ENCODE measurements around the gene TBL1X.

GRCh38 chrX:9730078-9730477 lies 265.2 kb downstream of the TBL1X start:
- TF ChIP-seq POLR2A (IDR thresholded peaks at IDR 0.05; ENCODE audit: low read depth), result no peak
- TF ChIP-seq, protein P1, sequence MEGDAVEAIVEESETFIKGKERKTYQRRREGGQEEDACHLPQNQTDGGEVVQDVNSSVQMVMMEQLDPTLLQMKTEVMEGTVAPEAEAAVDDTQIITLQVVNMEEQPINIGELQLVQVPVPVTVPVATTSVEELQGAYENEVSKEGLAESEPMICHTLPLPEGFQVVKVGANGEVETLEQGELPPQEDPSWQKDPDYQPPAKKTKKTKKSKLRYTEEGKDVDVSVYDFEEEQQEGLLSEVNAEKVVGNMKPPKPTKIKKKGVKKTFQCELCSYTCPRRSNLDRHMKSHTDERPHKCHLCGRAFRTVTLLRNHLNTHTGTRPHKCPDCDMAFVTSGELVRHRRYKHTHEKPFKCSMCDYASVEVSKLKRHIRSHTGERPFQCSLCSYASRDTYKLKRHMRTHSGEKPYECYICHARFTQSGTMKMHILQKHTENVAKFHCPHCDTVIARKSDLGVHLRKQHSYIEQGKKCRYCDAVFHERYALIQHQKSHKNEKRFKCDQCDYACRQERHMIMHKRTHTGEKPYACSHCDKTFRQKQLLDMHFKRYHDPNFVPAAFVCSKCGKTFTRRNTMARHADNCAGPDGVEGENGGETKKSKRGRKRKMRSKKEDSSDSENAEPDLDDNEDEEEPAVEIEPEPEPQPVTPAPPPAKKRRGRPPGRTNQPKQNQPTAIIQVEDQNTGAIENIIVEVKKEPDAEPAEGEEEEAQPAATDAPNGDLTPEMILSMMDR (IDR thresholded peaks at IDR 0.05), result no peak
- no peak for TF ChIP-seq POLR2AphosphoS5 (IDR thresholded peaks at IDR 0.05)

Measured in esophagus muscularis mucosa (tissue), 3 donors.